Adrenal gland (tissue), 5 donors: ENCODE results near the gene MAP1B.

Source experiments
- CTCF ChIP-seq, 6 experiments: fragments of 450-650 bp in 4 of 6; fragments of 200-600 bp in 2 of 6; sonication (generic) in 1 of 6; IDR thresholded peaks; 1 replicate in 5 of 6; 2 replicates in 1 of 6; pipeline versions ENCODE4 v1.5.1 to v1.8.0; 2016 to 2021; ENCODE audit warnings: antibody characterized with exemption in 6 of 6, mild to moderate bottlenecking in 2 of 6, moderate library complexity in 1 of 6
- POLR2A ChIP-seq, 2 donors: fragments of 450-650 bp; IDR thresholded peaks; one replicate each; pipeline ENCODE4 v1.6.1; 2017; ENCODE audit warnings: antibody characterized with exemption in 2 of 2, mild to moderate bottlenecking in 2 of 2, moderate library complexity in 1 of 2
- donor health status: DM: no; HTN: no; CAD: no.

- TF ChIP-seq CTCF (IDR thresholded peaks at IDR 0.05) = no peak
- TF ChIP-seq POLR2A (IDR thresholded peaks at IDR 0.05) = no peak
Observed at GRCh38 chr5:72167257-72167656, 60.0 kb downstream of the MAP1B start.
